ENCODE results near the gene CCDC92.

The CCDC92 gene

DNA sequence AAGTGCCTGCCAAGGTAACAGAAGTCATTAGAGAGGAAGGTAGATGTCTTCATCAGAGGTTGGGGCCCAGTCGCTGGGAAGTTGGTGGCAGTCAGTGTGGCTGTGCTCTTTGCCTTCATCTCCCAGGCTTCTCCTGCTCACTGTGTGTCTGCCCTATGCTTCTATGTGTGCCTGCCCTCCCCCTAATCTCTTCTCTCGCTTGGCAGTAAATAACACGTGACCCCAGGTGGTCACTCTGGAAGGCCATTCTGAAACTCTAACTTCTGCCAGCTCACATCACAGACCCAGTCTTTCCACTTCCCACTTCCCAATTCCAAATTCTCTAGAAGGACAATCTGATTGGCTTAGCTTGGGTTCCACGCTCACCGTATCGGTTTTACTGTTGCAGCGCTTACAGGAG is 9.6 kb upstream of the CCDC92 start:
- H3K27me3 ChIP-seq (replicated peaks): no peaks in the 10 kb centered on the region
- no peaks in the 10 kb centered on the region for H3K36me3 ChIP-seq (replicated peaks)
- no peak for DNase-seq
- TF ChIP-seq, protein P1, sequence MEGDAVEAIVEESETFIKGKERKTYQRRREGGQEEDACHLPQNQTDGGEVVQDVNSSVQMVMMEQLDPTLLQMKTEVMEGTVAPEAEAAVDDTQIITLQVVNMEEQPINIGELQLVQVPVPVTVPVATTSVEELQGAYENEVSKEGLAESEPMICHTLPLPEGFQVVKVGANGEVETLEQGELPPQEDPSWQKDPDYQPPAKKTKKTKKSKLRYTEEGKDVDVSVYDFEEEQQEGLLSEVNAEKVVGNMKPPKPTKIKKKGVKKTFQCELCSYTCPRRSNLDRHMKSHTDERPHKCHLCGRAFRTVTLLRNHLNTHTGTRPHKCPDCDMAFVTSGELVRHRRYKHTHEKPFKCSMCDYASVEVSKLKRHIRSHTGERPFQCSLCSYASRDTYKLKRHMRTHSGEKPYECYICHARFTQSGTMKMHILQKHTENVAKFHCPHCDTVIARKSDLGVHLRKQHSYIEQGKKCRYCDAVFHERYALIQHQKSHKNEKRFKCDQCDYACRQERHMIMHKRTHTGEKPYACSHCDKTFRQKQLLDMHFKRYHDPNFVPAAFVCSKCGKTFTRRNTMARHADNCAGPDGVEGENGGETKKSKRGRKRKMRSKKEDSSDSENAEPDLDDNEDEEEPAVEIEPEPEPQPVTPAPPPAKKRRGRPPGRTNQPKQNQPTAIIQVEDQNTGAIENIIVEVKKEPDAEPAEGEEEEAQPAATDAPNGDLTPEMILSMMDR (IDR thresholded peaks at IDR 0.05; ENCODE audit: low read depth, low read length, missing control alignments): no peak
- no peak overlapping the region for H3K4me3 ChIP-seq (ENCODE audit: low read depth, low read length)
- in situ Hi-C loops (cut with HindIII; ENCODE audit: low pct_ligation_motif_present, low sequenced_read_pairs): no loop called here
- H3K27ac ChIP-seq: no peak overlapping the region

DNA sequence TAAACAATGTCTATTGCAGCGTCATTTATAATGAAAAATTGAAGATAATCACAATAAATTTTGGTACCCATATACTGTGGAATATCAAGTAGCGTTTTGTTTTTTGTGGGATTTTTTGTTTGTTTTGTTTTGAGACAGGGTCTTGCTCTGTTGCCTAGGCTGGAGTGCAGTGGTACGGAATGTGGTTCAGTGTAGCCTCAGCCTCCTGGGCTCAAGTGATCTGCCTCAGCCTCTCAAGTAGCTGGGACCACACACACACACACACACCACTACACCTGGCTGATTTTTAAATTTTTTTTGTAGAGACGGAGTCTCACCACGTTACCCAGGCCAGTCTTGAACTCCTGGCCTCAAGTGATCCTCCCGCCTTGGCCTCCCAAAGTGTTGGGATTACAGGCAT is 6.9 kb upstream of the CCDC92 start:
- Histone ChIP-seq H3K36me3 (replicated peaks) (no peaks in the 10 kb centered on the region), H3K27me3 (replicated peaks) (no peaks in the 10 kb centered on the region), H3K27ac (no peak overlapping the region), H3K4me3 (ENCODE audit: low read depth, low read length) (no peak overlapping the region)
- in situ Hi-C loops (cut with HindIII; ENCODE audit: low pct_ligation_motif_present, low sequenced_read_pairs): no loop called here
- DNase-seq: no peak
- TF ChIP-seq, protein P1 (IDR thresholded peaks at IDR 0.05; ENCODE audit: low read depth, low read length, missing control alignments): no peak

DNA sequence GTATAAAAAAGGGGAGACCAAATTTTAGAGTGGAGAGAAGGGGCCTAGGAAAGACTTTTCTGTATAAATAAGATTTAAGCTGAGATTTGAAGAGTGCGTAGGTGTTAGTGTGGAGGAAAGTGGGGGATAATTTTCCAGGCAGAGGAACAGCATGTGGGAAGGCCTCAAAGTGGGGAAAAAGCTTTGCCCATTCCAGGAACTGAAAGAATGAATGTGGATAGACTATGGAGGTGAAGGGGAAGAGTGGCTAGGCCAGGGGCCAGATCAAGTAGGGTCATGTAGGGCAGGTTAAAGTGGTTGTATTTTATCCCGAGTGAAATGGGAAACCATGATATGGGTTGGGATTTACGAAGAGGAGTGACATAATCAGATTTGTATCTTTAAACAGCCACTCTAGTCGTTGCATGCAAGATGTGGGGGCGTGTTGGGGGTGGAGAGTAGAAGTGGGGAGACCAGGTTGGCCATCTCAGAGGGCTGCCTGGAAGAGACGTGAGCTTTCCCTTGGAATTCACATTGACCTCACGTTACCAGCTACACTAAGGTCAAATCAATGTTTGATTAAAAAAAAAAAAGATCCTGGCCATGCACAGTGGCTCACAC is 3.7 kb upstream of the CCDC92 start:
- DNase-seq: no peak
- no peak overlapping the region for H3K27ac ChIP-seq
- H3K27me3 ChIP-seq (replicated peaks): no peaks in the 10 kb centered on the region
- H3K36me3 ChIP-seq (replicated peaks): no peaks in the 10 kb centered on the region
- TF ChIP-seq, protein P1 (IDR thresholded peaks at IDR 0.05; ENCODE audit: low read depth, low read length, missing control alignments): no peak
- H3K4me3 ChIP-seq (ENCODE audit: low read depth, low read length): no peak overlapping the region
- in situ Hi-C loops (cut with HindIII; ENCODE audit: low pct_ligation_motif_present, low sequenced_read_pairs): no loop called here

DNA sequence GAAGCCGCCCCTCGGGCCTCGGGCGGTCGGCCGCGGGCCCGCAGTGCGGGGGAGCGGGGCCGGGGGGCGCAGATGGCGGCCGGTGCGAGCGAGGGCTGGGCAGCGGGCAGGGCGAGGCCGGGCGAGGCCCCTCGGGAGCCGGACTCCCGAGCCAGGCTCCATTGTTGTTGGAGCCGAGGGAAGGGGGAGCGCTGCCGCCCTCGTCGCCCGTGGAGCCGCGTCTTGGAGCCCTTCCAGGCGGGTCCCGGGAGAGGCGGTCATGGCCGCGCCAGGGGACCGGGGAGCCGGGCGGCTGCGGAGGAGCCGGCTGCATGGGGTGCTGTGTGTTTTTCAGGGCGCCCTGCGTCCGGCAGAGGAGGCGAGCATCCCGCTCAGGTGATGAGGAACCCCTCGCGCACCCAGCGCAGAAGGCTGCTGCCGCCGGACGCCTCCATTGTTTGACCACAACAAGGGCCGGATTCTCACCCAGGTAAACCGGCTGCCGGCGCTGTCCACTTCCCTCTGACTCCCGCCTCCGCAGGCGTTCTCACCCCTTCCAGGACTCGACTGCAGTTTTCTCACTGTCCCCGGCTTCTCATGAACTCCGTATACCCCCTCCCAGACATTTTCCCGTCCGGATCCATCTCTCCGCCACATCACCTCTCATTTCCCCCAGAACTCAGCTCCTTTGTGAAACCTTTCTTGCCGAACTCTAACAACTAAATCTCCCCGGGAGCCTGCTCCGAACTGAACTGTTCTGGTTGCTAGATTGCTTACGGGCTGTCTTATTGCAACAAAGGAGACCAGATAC is 1.1 kb upstream of the CCDC92 start:
- no peak overlapping the region for H3K27ac ChIP-seq
- peak overlapping the region; percentile 70 for H3K4me3 ChIP-seq (ENCODE audit: low read depth, low read length)
- H3K36me3 ChIP-seq (replicated peaks): no peaks in the 10 kb centered on the region
- DNase-seq: no peak
- TF ChIP-seq, protein P1 (IDR thresholded peaks at IDR 0.05; ENCODE audit: low read depth, low read length, missing control alignments): no peak
- H3K27me3 ChIP-seq (replicated peaks): no peaks in the 10 kb centered on the region
- in situ Hi-C loops (cut with HindIII; ENCODE audit: low pct_ligation_motif_present, low sequenced_read_pairs): no loop called here

DNA sequence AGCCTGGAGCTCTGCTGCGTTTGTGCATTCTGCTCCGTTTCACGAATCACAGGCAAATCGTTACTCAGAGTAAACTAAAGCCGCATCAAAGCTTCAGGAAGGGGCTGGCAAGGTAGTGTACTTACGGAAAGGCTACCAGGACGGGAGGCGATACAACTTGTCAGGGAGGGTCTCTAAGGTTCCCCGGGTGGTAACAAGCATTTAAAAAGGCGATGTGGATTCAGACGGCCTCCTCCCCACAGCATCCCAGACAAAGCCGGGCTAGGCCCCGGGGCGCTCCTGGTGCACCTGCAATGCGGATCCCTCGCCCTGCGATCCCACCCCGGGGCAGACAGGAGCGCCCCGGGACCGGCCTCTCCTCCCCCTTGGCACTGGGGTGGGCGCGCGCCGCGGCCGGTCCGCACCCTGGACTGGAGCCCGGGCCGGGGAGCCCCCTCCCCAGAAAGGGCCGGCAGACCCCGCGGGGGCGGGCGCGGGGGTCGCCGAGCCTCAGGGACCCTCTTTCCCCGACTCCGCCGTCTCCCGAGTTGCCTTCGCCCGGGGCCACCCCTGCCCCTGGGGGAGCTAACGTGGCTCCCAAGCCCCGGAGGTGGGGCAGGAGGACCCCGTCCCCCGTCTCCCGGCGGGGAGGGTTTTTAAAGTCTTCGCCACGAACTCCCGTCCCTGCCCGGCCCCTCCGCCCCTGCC is 718 bp downstream of the CCDC92 start:
- in situ Hi-C loops (cut with HindIII; ENCODE audit: low pct_ligation_motif_present, low sequenced_read_pairs): no loop called here
- DNase-seq: no peak
- Histone ChIP-seq H3K27me3 (replicated peaks) (no peaks in the 10 kb centered on the region), H3K4me3 (ENCODE audit: low read depth, low read length) (peak overlapping the region; percentile 68), H3K27ac (peak overlapping the region; percentile 4), H3K36me3 (replicated peaks) (no peaks in the 10 kb centered on the region)
- TF ChIP-seq, protein P1 (IDR thresholded peaks at IDR 0.05; ENCODE audit: low read depth, low read length, missing control alignments): no peak
